CD14-positive monocyte (primary cell): ENCODE results near the gene GSTT4. TPM values are rescaled to one million over a fixed set of nuclear protein-coding genes. Genes with fewer than 3 reads are reported as not detected.
"Not testable (repeated sequence)": the region's sequence is repeated elsewhere in the genome, so short reads cannot be mapped to it uniquely, and the experiment has no call there.

Experiments used
- DNase-seq, 3 donors: peaks; one replicate each; pipeline ENCODE4 v3.0.0-alpha.2; 2011 to 2022
- H2AFZ ChIP-seq: 2 replicates; pipeline ENCODE4 v1.6.0; 2012; ENCODE audit warnings: mild to moderate bottlenecking, low read depth, low read length, inconsistent platforms; ENCODE audit not compliant: insufficient read depth, poor library complexity, severe bottlenecking
- H3K27ac ChIP-seq, 2 donors: 1 replicate in 1 of 2; 2 replicates in 1 of 2; pipeline ENCODE4 v1.5.1; 2012 to 2013; ENCODE audit warnings: low read length in 2 of 2, control low read depth in 1 of 2, inconsistent platforms in 1 of 2, low read depth in 1 of 2, mild to moderate bottlenecking in 1 of 2
- H3K27me3 ChIP-seq, 2 donors: one replicate each; pipeline versions ENCODE4 v1.6.0 to v1.6.1; 2011 to 2013; ENCODE audit warnings: low read length in 2 of 2; ENCODE audit not compliant: control insufficient read depth in 2 of 2, insufficient read depth in 2 of 2
- H3K36me3 ChIP-seq, 2 donors: replicated peaks in 1 of 2; 1 replicate in 1 of 2; 2 replicates in 1 of 2; pipeline versions ENCODE4 v1.5.1 to v1.6.1; 2012 to 2013; ENCODE audit warnings: low read length in 2 of 2, control low read depth in 1 of 2, inconsistent platforms in 1 of 2, mild to moderate bottlenecking in 1 of 2; ENCODE audit not compliant: insufficient read depth in 2 of 2, control insufficient read depth in 1 of 2
- H3K4me1 ChIP-seq, 2 donors: 1 replicate in 1 of 2; 2 replicates in 1 of 2; pipeline versions ENCODE4 v1.5.1 to v1.6.1; 2012 to 2013; ENCODE audit warnings: low read length in 2 of 2, control low read depth in 1 of 2, inconsistent platforms in 1 of 2, mild to moderate bottlenecking in 1 of 2, moderate library complexity in 1 of 2; ENCODE audit not compliant: insufficient read depth in 2 of 2, control insufficient read depth in 1 of 2
- H3K4me2 ChIP-seq: replicated peaks from 2 replicates; pipeline ENCODE3; 2012; ENCODE audit warnings: low read length, moderate library complexity, mild to moderate bottlenecking; ENCODE audit not compliant: poor library complexity, severe bottlenecking; ENCODE audit errors: extremely low read depth
- H3K4me3 ChIP-seq, 3 experiments: fragments of 200-600 bp in 1 of 3; sonication (generic) in 1 of 3; replicated peaks in 1 of 3; 1 replicate in 2 of 3; 2 replicates in 1 of 3; pipeline ENCODE4 v1.5.1; 2011 to 2013; ENCODE audit warnings: low read length in 3 of 3, mild to moderate bottlenecking in 3 of 3, control low read depth in 2 of 3, low read depth in 2 of 3, inconsistent platforms in 1 of 3, moderate library complexity in 1 of 3
- H3K79me2 ChIP-seq: 2 replicates; pipeline ENCODE4 v1.6.0; 2012; ENCODE audit warnings: mild to moderate bottlenecking, control low read depth, inconsistent platforms, low read length, moderate library complexity; ENCODE audit not compliant: insufficient read depth
- H3K9ac ChIP-seq: 2 replicates; pipeline ENCODE4 v1.6.0; 2017; ENCODE audit warnings: low read length, mild to moderate bottlenecking; ENCODE audit not compliant: insufficient read depth, poor library complexity, severe bottlenecking
- H3K9me3 ChIP-seq, 2 donors: replicated peaks in 1 of 2; 1 replicate in 1 of 2; 2 replicates in 1 of 2; pipeline versions ENCODE4 v1.5.1 to v1.6.1; 2012 to 2013; ENCODE audit warnings: low read length in 2 of 2, control low read depth in 1 of 2; ENCODE audit not compliant: control insufficient read depth in 1 of 2, insufficient read depth in 1 of 2
- H4K20me1 ChIP-seq: 2 replicates; pipeline ENCODE4 v1.6.0; 2012; ENCODE audit warnings: mild to moderate bottlenecking, low read length, control low read depth, moderate library complexity; ENCODE audit not compliant: insufficient read depth
- H3K27ac Mint-ChIP-seq, 7 donors: one replicate each; pipeline ENCODE4 v1.8.0; 2020; ENCODE audit warnings: mild to moderate bottlenecking in 7 of 7, mixed read lengths in 7 of 7, moderate library complexity in 6 of 7, inconsistent platforms in 2 of 7
- H3K27me3 Mint-ChIP-seq, 3 donors: one replicate each; pipeline ENCODE4 v1.8.0; 2021 to 2022; ENCODE audit warnings: low read depth in 3 of 3, mild to moderate bottlenecking in 3 of 3, mixed read lengths in 3 of 3, moderate library complexity in 3 of 3, inconsistent platforms in 1 of 3
- H3K36me3 Mint-ChIP-seq, 2 donors: one replicate each; pipeline ENCODE4 v1.8.0; 2020; ENCODE audit warnings: mixed read lengths in 2 of 2, inconsistent platforms in 1 of 2, mild to moderate bottlenecking in 1 of 2
- H3K4me1 Mint-ChIP-seq: one replicate; pipeline ENCODE4 v1.8.0; 2020; ENCODE audit warnings: mild to moderate bottlenecking, mixed read lengths
- H3K4me3 Mint-ChIP-seq, 2 donors: one replicate each; pipeline ENCODE4 v1.8.0; 2020; ENCODE audit warnings: mild to moderate bottlenecking in 2 of 2, mixed read lengths in 2 of 2, moderate library complexity in 1 of 2
- H3K9me3 Mint-ChIP-seq, 7 donors: one replicate each; pipeline ENCODE4 v1.8.0; 2020 to 2022; ENCODE audit warnings: mixed read lengths in 7 of 7, mild to moderate bottlenecking in 6 of 7, moderate library complexity in 6 of 7, inconsistent platforms in 2 of 7
- WGBS: methylation state at CpG from one replicate; pipeline ENCODE4 v1.1.5; 2013; ENCODE audit warnings: missing lambda C conversion rate; ENCODE audit not compliant: insufficient coverage; 5-methylcytosine and 5-hydroxymethylcytosine counted together
- intact Hi-C, 2 donors: fragments of 100-400 bp; cut with micrococcal nuclease; formaldehyde crosslinking; loops; one replicate each; pipeline versions ENCODE4 v1.15.0 to v1.15.1; 2023
- polyA plus RNA-seq, 3 donors: library from polyadenylated mRNA; depleted of rRNA in 1 of 3; unstranded in 2 of 3; stranded (reverse) in 1 of 3; fragments of 300-500 nt in 2 of 3; fragments of >200 nt in 1 of 3; fragmentation: Illumina TruSeq in 2 of 3; gene quantifications; 1 replicate in 2 of 3; 2 replicates in 1 of 3; pipeline ENCODE4 v1.2.3, GENCODE V29; 2012 to 2021

The GSTT4 gene
- polyA plus RNA-seq, 3 donors, result not detected

DNA sequence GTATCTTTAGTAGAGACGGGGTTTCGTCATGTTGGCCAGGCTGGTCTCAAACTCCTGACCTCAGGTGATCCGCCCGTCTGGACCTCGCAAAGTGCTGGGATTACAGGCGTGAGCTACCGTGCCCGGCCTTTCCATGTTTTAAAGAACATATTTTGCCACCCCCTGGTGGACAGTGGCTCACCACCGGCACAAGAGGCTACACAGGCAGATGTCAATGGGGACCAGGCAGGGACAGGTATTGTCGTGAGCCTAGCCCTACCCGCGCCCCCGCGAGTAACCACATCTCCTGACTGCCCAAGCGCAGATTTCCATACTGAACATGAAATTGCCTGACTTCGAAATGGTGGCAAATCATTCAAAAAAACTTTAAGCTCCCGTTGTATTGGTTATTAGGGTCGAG is 39.2 kb downstream of the GSTT4 start:
- H3K9me3 ChIP-seq, H3K27me3 ChIP-seq, intact Hi-C loops, H3K4me3 Mint-ChIP-seq, H3K9ac ChIP-seq, H2AFZ ChIP-seq, H3K27me3 Mint-ChIP-seq, H3K4me1 ChIP-seq, DNase-seq, H3K27ac Mint-ChIP-seq, H3K79me2 ChIP-seq, H3K4me2 ChIP-seq, H3K27ac ChIP-seq, H3K4me1 Mint-ChIP-seq, H3K4me3 ChIP-seq, H3K9me3 Mint-ChIP-seq: not testable (repeated sequence)
- no CpG with 5 or more reads among the region's 18 CpGs for WGBS
- H3K36me3 Mint-ChIP-seq, result peaks cover 19 to 21% of the 10 kb centered on the region in 2 donors
- Histone ChIP-seq H3K36me3 (peaks cover 16 to 22% of the 10 kb centered on the region in 2 donors), H4K20me1 (peaks cover 22% of the 10 kb centered on the region)

DNA sequence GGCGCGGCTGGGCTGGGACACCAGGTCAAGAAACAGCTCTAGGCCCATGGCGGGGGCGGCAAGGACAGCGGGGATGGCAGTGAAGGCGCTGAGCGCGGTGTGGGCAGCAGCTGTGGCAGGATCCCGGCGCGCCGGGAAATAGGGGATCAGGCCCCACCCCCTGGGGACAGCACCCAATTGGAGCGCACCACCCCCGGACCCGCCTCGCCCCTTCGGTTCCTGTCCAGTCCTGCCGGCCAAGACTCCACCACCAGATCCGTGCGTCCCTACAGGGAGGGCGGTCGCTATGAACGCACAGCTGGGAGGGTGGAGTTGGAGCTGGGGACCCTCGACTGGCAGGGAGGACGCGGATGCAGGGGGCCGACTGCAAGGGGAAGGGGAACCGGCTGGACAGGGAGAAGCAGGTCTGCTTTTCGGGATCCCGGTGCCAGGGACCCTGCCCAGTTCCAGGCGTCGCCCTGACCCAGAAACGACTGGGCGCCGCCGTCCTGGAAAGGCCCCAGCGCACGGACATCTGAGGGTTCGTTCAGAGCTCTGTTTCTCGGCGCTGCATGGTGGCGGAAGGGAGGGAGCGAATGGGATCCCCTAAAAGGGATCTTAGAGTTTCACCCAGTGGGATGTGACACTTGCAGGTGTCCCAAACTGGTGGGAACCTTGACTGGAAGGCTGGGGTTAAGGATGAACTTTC is 44.0 kb downstream of the GSTT4 start, which contains the start of gene GSTT2B:
Gene GSTT2B, minus strand, starts transcription at position 112 of the 688 bp plus-strand sequence. Its CDS starts 64 bp downstream, at position 48.
- H4K20me1 ChIP-seq, H3K9me3 Mint-ChIP-seq, H3K9me3 ChIP-seq, DNase-seq, H3K27me3 ChIP-seq, H3K36me3 Mint-ChIP-seq, H3K27ac ChIP-seq, H3K4me1 Mint-ChIP-seq, H3K4me3 ChIP-seq, H2AFZ ChIP-seq, H3K4me2 ChIP-seq, intact Hi-C loops, H3K4me1 ChIP-seq, H3K9ac ChIP-seq, H3K36me3 ChIP-seq, H3K27ac Mint-ChIP-seq, H3K79me2 ChIP-seq: not testable (repeated sequence)
- Mint-ChIP-seq H3K4me3 (peak within 1 kb of the TSS in 1 of 2 donors; percentile 71), H3K27me3 (peaks cover 3 to 14% (median 7%) of the 10 kb centered on the region in 3 donors)
- no CpG with 5 or more reads among the region's 43 CpGs for WGBS
